Glutamatergic neuron (in vitro differentiated cells): ENCODE results near the gene SLC25A26. TPM values are rescaled to one million over a fixed set of nuclear protein-coding genes. Genes with fewer than 3 reads are reported as not detected.

ENCODE experiments used
- DNase-seq: peaks from one replicate; pipeline ENCODE4 v3.0.0; 2022
- H3K27ac Mint-ChIP-seq: one replicate; pipeline ENCODE4 v1.8.0; 2020; ENCODE audit warnings: mild to moderate bottlenecking, mixed read lengths, inconsistent platforms; ENCODE audit not compliant: unreplicated experiment
- H3K27me3 Mint-ChIP-seq: one replicate; pipeline ENCODE4 v1.8.0; 2020; ENCODE audit warnings: mild to moderate bottlenecking, moderate library complexity, mixed read lengths, inconsistent platforms; ENCODE audit not compliant: unreplicated experiment
- H3K36me3 Mint-ChIP-seq: one replicate; pipeline ENCODE4 v1.8.0; 2020; ENCODE audit warnings: mild to moderate bottlenecking, mixed read lengths, inconsistent platforms; ENCODE audit not compliant: unreplicated experiment
- H3K4me1 Mint-ChIP-seq: one replicate; pipeline ENCODE4 v1.8.0; 2020; ENCODE audit warnings: mild to moderate bottlenecking, low read depth, mixed read lengths, inconsistent platforms; ENCODE audit not compliant: unreplicated experiment
- H3K4me3 Mint-ChIP-seq: one replicate; pipeline ENCODE4 v1.8.0; 2020; ENCODE audit warnings: mild to moderate bottlenecking, mixed read lengths, inconsistent platforms; ENCODE audit not compliant: unreplicated experiment
- H3K9me3 Mint-ChIP-seq: one replicate; pipeline ENCODE4 v1.8.0; 2020; ENCODE audit warnings: mild to moderate bottlenecking, moderate library complexity, mixed read lengths, inconsistent platforms; ENCODE audit not compliant: unreplicated experiment
- total RNA-seq: library from RNA; stranded (reverse); fragmentation: NEBNext Ultra II Directional; extraction: Animal tissue kit (Norgen Biotek cat#: 25700); gene quantifications from one replicate; pipeline ENCODE4 v1.2.1, GENCODE V29; 2021; ENCODE audit not compliant: unreplicated experiment
- TF ChIP-seq, protein P1 (sequence below): fragments of 200-600 bp; sonication (generic); IDR thresholded peaks from one replicate; pipeline ENCODE4 v1.5.0; 2021; ENCODE audit not compliant: partially characterized antibody, unreplicated experiment

Gene SLC25A26
- total RNA-seq, 1 donor from 2014 or later: 12.7 TPM

DNA sequence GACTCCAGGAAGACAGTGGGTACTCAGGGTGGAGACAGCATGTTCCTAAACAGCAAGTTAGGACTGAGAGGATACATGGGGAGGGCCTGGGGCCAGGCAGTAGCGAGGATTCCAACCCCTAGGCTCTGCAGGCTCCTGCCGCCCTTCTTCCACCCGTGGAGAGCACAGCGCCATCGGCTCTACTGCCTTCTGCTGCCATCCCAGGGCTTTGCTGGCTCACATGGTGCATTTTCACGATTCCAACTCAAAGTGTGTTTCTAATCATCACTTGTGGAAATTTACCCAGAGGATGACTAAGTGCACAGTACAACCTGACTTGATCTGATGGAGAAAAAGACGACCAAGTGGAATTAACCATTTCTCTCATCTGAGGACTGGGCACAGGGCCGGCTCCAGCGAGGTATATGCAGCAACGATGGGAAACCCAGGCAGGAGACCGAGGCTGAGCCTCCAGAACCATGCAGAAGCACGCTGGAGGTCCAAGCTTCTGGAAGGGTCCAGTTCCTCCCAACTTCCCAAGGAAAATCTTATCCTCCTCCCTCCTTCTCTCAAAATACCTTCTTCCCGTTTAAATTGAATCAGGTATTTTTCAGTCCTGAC is 175.5 kb downstream of the SLC25A26 start:
- TF ChIP-seq, protein P1, sequence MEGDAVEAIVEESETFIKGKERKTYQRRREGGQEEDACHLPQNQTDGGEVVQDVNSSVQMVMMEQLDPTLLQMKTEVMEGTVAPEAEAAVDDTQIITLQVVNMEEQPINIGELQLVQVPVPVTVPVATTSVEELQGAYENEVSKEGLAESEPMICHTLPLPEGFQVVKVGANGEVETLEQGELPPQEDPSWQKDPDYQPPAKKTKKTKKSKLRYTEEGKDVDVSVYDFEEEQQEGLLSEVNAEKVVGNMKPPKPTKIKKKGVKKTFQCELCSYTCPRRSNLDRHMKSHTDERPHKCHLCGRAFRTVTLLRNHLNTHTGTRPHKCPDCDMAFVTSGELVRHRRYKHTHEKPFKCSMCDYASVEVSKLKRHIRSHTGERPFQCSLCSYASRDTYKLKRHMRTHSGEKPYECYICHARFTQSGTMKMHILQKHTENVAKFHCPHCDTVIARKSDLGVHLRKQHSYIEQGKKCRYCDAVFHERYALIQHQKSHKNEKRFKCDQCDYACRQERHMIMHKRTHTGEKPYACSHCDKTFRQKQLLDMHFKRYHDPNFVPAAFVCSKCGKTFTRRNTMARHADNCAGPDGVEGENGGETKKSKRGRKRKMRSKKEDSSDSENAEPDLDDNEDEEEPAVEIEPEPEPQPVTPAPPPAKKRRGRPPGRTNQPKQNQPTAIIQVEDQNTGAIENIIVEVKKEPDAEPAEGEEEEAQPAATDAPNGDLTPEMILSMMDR: no peak
- H3K9me3 Mint-ChIP-seq: peaks cover 9% of the 10 kb centered on the region
- H3K27ac Mint-ChIP-seq: peak overlapping the region; percentile 17
- peaks cover 10% of the 10 kb centered on the region for H3K27me3 Mint-ChIP-seq
- DNase-seq: no peak
- peaks cover 24% of the 10 kb centered on the region for H3K4me1 Mint-ChIP-seq
- H3K4me3 Mint-ChIP-seq: no peak overlapping the region
- H3K36me3 Mint-ChIP-seq: peaks cover 13% of the 10 kb centered on the region

DNA sequence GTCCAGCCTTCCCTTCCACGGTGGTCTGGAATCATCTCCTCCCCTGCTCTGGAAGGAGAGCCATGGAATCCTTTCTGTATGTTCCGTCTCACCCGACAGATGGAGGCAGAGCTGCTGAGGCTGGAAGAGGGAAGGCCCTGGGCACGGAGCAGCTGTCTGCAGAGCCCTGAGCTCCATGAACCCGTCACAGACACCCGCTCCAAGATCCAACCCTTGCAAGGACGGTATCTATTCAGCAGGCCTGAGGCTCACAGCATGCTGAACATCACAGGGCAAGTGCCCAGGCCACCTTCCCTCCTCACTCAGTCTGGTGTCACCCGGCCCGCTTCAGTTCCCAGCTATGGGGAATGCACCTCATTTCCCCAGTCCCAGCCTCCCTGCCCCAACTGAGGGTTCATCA is 176.1 kb downstream of the SLC25A26 start:
- peaks cover 11% of the 10 kb centered on the region for H3K27me3 Mint-ChIP-seq
- no peak overlapping the region for H3K4me3 Mint-ChIP-seq
- H3K4me1 Mint-ChIP-seq: peaks cover 29% of the 10 kb centered on the region
- peaks cover 11% of the 10 kb centered on the region for H3K9me3 Mint-ChIP-seq
- DNase-seq: no peak
- peaks cover 13% of the 10 kb centered on the region for H3K36me3 Mint-ChIP-seq
- TF ChIP-seq, protein P1: no peak
- H3K27ac Mint-ChIP-seq: peak overlapping the region; percentile 17

DNA sequence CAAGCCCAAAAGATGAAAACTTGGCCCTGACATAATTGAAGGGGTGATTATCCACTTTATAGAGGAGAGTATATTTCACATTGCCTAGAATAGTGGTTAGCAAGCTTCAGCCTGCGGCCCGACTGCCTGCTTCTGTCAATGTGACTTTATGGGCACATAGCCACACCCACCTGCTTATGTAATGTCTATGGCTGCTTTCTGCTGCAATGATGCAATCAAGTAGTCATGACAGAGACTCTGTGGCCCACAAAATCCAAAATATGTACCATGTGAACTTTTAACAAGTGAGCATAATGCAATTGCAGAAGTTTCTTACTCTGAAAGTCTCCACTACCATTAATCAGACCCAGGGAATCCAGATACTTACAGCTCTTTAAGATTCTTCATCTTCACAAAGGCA is 176.9 kb downstream of the SLC25A26 start:
- H3K4me1 Mint-ChIP-seq: peaks cover 36% of the 10 kb centered on the region
- peaks cover 13% of the 10 kb centered on the region for H3K27me3 Mint-ChIP-seq
- no peak overlapping the region for H3K4me3 Mint-ChIP-seq
- H3K36me3 Mint-ChIP-seq: peaks cover 13% of the 10 kb centered on the region
- peak overlapping the region; percentile 91 for H3K27ac Mint-ChIP-seq
- TF ChIP-seq, protein P1: no peak
- no peak for DNase-seq
- peaks cover 11% of the 10 kb centered on the region for H3K9me3 Mint-ChIP-seq

DNA sequence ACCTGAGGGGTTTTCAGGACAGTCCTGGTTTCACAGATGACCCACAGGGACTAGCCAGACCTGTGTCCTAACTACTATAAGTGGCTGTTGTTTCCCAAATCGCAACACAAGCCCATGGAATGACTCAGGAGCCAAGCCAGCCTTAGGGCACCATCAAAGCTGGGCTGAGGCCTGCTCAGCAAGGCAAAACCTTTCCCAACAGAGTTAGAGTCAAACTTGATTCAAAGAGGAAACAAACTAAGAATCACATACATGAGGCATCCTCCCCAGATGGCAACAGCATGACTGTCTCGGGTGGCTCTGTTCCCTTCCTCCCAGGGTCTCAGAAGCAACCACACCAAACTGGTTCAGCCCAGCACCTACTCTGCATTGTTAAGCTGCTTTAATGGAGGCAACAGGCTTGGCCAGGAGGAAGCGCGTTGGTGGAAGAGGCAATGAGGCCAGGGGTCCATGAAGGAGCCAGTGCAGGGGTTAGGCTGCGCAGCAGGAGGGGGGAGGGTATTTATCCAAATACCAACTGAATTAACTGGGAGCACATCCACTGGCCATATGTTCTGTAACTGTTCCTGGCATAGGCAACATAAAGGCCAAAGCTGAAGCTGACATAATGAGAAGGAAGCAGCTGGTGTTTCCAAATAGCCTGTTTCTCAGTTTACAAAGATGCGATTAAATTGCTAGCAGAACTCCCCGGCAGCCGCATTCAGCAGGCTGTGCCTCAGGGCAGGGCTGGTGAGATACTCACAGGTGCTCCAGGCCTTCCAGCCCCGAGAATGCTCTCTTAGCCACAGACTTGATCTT is 177.6 kb downstream of the SLC25A26 start:
- H3K4me3 Mint-ChIP-seq: peak overlapping the region; percentile 30
- peaks cover 13% of the 10 kb centered on the region for H3K27me3 Mint-ChIP-seq
- DNase-seq: no peak
- peaks cover 36% of the 10 kb centered on the region for H3K4me1 Mint-ChIP-seq
- H3K36me3 Mint-ChIP-seq: peaks cover 11% of the 10 kb centered on the region
- H3K9me3 Mint-ChIP-seq: peaks cover 15% of the 10 kb centered on the region
- TF ChIP-seq, protein P1: no peak
- peak overlapping the region; percentile 91 for H3K27ac Mint-ChIP-seq
